Activated naive CD8-positive, alpha-beta T cell treated with anti-CD3 and anti-CD28 coated beads, Interleukin-2, amount 50 U/mL, for 24 hours (primary cell): ENCODE results near the gene ZNF407.

Experiments used
- ATAC-seq: fragments of 150-1000 bp; cut with Tn5 transposase; one replicate; pipeline ENCODE4 v1.10.0; 2021
- DNase-seq: peaks from one replicate; pipeline ENCODE4 v3.0.0; 2021
- H3K27ac Mint-ChIP-seq: one replicate; pipeline ENCODE4 v1.8.0; 2021; ENCODE audit warnings: mild to moderate bottlenecking, mixed read lengths
- H3K27me3 Mint-ChIP-seq: one replicate; pipeline ENCODE4 v1.8.0; 2021; ENCODE audit warnings: mixed read lengths
- H3K36me3 Mint-ChIP-seq: one replicate; pipeline ENCODE4 v1.8.0; 2021; ENCODE audit warnings: low read depth, mixed read lengths
- H3K4me1 Mint-ChIP-seq: one replicate; pipeline ENCODE4 v1.8.0; 2021; ENCODE audit warnings: mixed read lengths
- H3K4me3 Mint-ChIP-seq: one replicate; pipeline ENCODE4 v1.8.0; 2021; ENCODE audit warnings: mild to moderate bottlenecking, moderate library complexity, mixed read lengths
- H3K9me3 Mint-ChIP-seq: one replicate; pipeline ENCODE4 v1.8.0; 2021; ENCODE audit warnings: mixed read lengths

ZNF407 gene

DNA sequence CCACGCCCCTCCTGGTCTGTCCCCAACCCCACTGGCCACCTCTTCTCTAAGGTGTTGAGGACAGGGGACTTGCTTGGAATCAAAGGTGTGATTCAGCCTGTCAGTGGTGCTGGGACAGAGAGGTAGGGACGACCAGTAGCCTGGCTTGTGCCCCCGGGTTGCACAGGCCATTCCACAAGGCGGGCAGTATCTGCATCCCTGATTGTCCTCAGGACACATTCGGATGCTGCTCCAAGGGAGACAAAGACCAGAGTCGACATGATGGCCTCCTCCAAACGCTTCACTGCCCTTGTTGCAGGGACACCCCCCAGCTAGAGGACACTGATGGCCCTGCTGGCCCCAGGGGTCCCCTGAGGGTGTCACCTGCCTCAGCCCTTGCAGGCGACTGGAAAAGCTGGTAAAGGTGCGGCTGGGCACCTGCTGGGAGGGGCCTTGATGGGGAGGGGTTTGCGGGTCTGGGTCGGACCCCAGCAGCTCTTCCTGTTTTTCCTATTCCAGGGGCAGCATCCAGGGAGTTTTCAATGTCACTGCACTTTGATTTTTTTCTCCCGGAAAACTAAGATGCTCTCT lies 513.3 kb downstream of the ZNF407 start:
- Mint-ChIP-seq H3K4me1 (no peaks in the 10 kb centered on the region), H3K27me3 (peaks cover 2% of the 10 kb centered on the region), H3K9me3 (no peaks in the 10 kb centered on the region), H3K4me3 (no peak overlapping the region), H3K36me3 (no peaks in the 10 kb centered on the region), H3K27ac (no peak overlapping the region)
- no peak for DNase-seq
- ATAC-seq = no peak

DNA sequence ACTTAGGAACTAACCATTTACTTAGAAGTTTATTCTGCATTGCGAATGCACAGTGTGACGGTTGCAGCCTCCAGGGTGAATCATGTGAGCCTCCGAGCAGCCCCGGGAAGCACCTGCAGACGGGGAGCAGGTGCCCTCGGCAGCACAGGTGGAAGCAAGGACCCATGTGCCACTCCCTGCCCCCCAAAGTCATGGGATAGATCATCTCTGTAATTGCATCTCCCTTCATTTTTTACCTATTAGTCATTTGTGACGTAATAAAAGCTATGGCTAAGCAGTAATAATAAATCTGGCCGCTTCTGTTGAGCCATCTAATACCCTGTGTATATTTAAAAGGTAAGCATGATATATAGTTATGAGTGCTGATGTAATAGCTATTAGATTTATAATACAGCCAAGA lies 514.1 kb downstream of the ZNF407 start:
- ATAC-seq (no peak), DNase-seq (no peak)
- no peak overlapping the region for H3K27ac Mint-ChIP-seq
- no peaks in the 10 kb centered on the region for H3K36me3 Mint-ChIP-seq
- H3K9me3 Mint-ChIP-seq = no peaks in the 10 kb centered on the region
- H3K4me1 Mint-ChIP-seq = no peaks in the 10 kb centered on the region
- peaks cover 2% of the 10 kb centered on the region for H3K27me3 Mint-ChIP-seq
- no peak overlapping the region for H3K4me3 Mint-ChIP-seq

GRCh38 chr18:75112186-75113096 lies 514.8 kb downstream of the ZNF407 start:
- Mint-ChIP-seq H3K27me3 (peaks cover 2% of the 10 kb centered on the region), H3K4me1 (no peaks in the 10 kb centered on the region), H3K4me3 (no peak overlapping the region), H3K9me3 (no peaks in the 10 kb centered on the region), H3K36me3 (no peaks in the 10 kb centered on the region), H3K27ac (no peak overlapping the region)
- no peak for DNase-seq
- no peak for ATAC-seq

GRCh38 chr18:75113455-75113854 lies 515.8 kb downstream of the ZNF407 start:
- Mint-ChIP-seq H3K27me3 (peaks cover 2% of the 10 kb centered on the region), H3K4me3 (no peak overlapping the region), H3K36me3 (no peaks in the 10 kb centered on the region), H3K27ac (no peak overlapping the region), H3K4me1 (no peaks in the 10 kb centered on the region), H3K9me3 (no peaks in the 10 kb centered on the region)
- ATAC-seq (no peak), DNase-seq (no peak)

DNA sequence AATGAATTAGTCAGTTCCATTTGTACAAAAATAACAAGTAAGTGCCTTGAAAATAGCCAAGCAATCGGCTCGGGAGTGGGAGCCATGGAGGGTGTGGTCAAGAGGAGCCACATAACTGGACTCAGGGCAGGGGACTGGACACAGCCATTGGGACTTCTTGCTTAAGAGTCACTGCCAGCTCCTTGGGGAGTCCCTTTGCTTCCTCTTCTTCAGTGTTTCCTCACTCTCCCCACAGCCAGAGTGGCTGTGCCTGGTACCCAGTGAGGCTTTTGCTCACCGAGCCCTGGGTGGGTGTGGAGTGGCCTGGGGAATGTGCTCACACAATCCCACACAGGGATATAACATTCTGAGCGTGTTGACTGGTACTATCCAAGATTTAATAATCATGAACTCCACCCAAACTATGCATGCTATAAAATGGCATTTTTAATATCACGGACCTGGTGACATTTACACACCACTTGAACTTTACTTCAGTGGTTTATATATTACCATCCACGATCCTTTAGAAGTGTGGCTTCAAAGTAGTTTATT lies 516.6 kb downstream of the ZNF407 start:
- Mint-ChIP-seq H3K27ac (no peak overlapping the region), H3K4me1 (no peaks in the 10 kb centered on the region), H3K4me3 (no peak overlapping the region), H3K36me3 (no peaks in the 10 kb centered on the region), H3K27me3 (peaks cover 2% of the 10 kb centered on the region), H3K9me3 (no peaks in the 10 kb centered on the region)
- ATAC-seq (no peak), DNase-seq (no peak)
